Ascending aorta (tissue), 2 donors: ENCODE data around the gene CYP27C1. TPM values are rescaled to one million over a fixed set of nuclear protein-coding genes. Genes with fewer than 3 reads are reported as not detected.
A peak's percentile ranks its signal among the peaks of the same experiment; 100 is the strongest.

Experiments used
- DNase-seq, 2 donors: peaks; one replicate each; pipeline ENCODE4 v3.0.0-alpha.2; 2019; ENCODE audit warnings: low spot score in 2 of 2
- H3K27ac ChIP-seq, 2 donors: fragments of 200-600 bp; sonication (generic); one replicate each; pipeline ENCODE4 v1.5.1; 2016 to 2017; ENCODE audit warnings: mild to moderate bottlenecking in 1 of 2
- H3K27me3 ChIP-seq: fragments of 200-600 bp; sonication (generic); one replicate; pipeline ENCODE4 v1.5.1; 2017
- H3K36me3 ChIP-seq, 2 donors: fragments of 200-600 bp; sonication (generic); one replicate each; pipeline ENCODE4 v1.5.1; 2016
- H3K4me1 ChIP-seq, 2 donors: fragments of 200-600 bp; sonication (generic); one replicate each; pipeline ENCODE4 v1.5.1; 2016 to 2017; ENCODE audit warnings: mild to moderate bottlenecking in 1 of 2
- H3K4me3 ChIP-seq, 2 donors: fragments of 200-600 bp; sonication (generic); one replicate each; pipeline ENCODE4 v1.5.1; 2016 to 2017; ENCODE audit warnings: mild to moderate bottlenecking in 1 of 2
- H3K9me3 ChIP-seq, 2 donors: fragments of 200-600 bp; sonication (generic); one replicate each; pipeline ENCODE4 v1.5.1; 2016
- CTCF ChIP-seq, 3 experiments: fragments of 200-600 bp in 2 of 3; fragments of 450-650 bp in 1 of 3; sonication (generic) in 2 of 3; IDR thresholded peaks; one replicate each; pipeline ENCODE4 v1.5.1; 2016 to 2019; ENCODE audit warnings: antibody characterized with exemption in 3 of 3, mild to moderate bottlenecking in 1 of 3, moderate library complexity in 1 of 3
- intact Hi-C: fragments of 100-400 bp; cut with DNase I; formaldehyde crosslinking; loops from one replicate; pipeline ENCODE4 v1.15.1; 2023
- total RNA-seq: library from RNA; depleted of rRNA; stranded (reverse); fragments of >200 nt; gene quantifications from one replicate; pipeline ENCODE4 v1.1.0, GENCODE V29; 2016

Gene CYP27C1
- total RNA-seq, 1 donor from 2014 or later, result not detected

GRCh38 chr2:127193967-127194280 is 26.2 kb downstream of the CYP27C1 start:
- Histone ChIP-seq H3K4me3 (peak overlapping the region in 1 of 2 donors; percentile 45), H3K36me3 (no peaks in the 10 kb centered on the region), H3K4me1 (peaks cover 2 to 4% of the 10 kb centered on the region in 2 donors), H3K27ac (peak overlapping the region; percentile 59 to 67), H3K9me3 (no peaks in the 10 kb centered on the region), H3K27me3 (no peaks in the 10 kb centered on the region)
- intact Hi-C loops, result no loop called here
- no peak for DNase-seq
- TF ChIP-seq CTCF (IDR thresholded peaks at IDR 0.05), result no peak

- TF ChIP-seq CTCF (IDR thresholded peaks at IDR 0.05), result no peak
- H3K27me3 ChIP-seq, result no peaks in the 10 kb centered on the region
- H3K27ac ChIP-seq, result peak overlapping the region; percentile 59 to 67
- no peaks in the 10 kb centered on the region for H3K9me3 ChIP-seq
- no peak for DNase-seq
- H3K4me3 ChIP-seq, result peak overlapping the region in 1 of 2 donors; percentile 45
- no peaks in the 10 kb centered on the region for H3K36me3 ChIP-seq
- peaks cover 2 to 4% of the 10 kb centered on the region in 2 donors for H3K4me1 ChIP-seq
- intact Hi-C loops, result no loop called here
These were observed 26.7 kb downstream of the CYP27C1 start for GRCh38 chr2:127193164-127193966.

- Histone ChIP-seq H3K9me3 (no peaks in the 10 kb centered on the region), H3K4me3 (no peak overlapping the region), H3K27me3 (no peaks in the 10 kb centered on the region), H3K4me1 (peaks cover 2 to 4% of the 10 kb centered on the region in 2 donors), H3K36me3 (no peaks in the 10 kb centered on the region), H3K27ac (no peak overlapping the region)
- no peak for DNase-seq
- no peak for TF ChIP-seq CTCF (IDR thresholded peaks at IDR 0.05)
- intact Hi-C loops, result no loop called here
These were observed 28.5 kb downstream of the CYP27C1 start for GRCh38 chr2:127191331-127192219.

GRCh38 chr2:127188797-127189196 is 31.3 kb downstream of the CYP27C1 start:
- Histone ChIP-seq H3K27ac (no peak overlapping the region), H3K36me3 (no peaks in the 10 kb centered on the region), H3K4me1 (peaks cover 2 to 4% of the 10 kb centered on the region in 2 donors), H3K9me3 (no peaks in the 10 kb centered on the region), H3K27me3 (no peaks in the 10 kb centered on the region), H3K4me3 (no peak overlapping the region)
- TF ChIP-seq CTCF (IDR thresholded peaks at IDR 0.05), result no peak
- no peak for DNase-seq
- intact Hi-C loops, result no loop called here

- no peak for DNase-seq
- H3K27ac ChIP-seq, result no peak overlapping the region
- H3K4me3 ChIP-seq, result no peak overlapping the region
- no peaks in the 10 kb centered on the region for H3K9me3 ChIP-seq
- no peak for TF ChIP-seq CTCF (IDR thresholded peaks at IDR 0.05)
- no peaks in the 10 kb centered on the region for H3K27me3 ChIP-seq
- intact Hi-C loops, result no loop called here
- no peaks in the 10 kb centered on the region for H3K36me3 ChIP-seq
- H3K4me1 ChIP-seq, result no peaks in the 10 kb centered on the region
These were observed 32.3 kb downstream of the CYP27C1 start for GRCh38 chr2:127187831-127188230.
